OCI-LY3 (cell line): ENCODE data around the gene NR6A1.

ENCODE experiments used
- H2AFZ ChIP-seq: fragments of 200-600, 300-600 bp; shearing (Covaris generic); 2 replicates; pipeline ENCODE4 v1.6.0; 2014; ENCODE audit warnings: antibody characterized with exemption, low read depth, low read length
- H3K27ac ChIP-seq: fragments of 200-600, 300-600 bp; sonication (generic); 2 replicates; pipeline ENCODE4 v1.5.1; 2014; ENCODE audit warnings: mild to moderate bottlenecking, low read length, moderate library complexity, mixed read lengths
- H3K27me3 ChIP-seq: fragments of 200-600, 300-600 bp; sonication (generic); 2 replicates; pipeline ENCODE4 v1.6.1; 2014; ENCODE audit warnings: low read depth, low read length, mixed read lengths
- H3K36me3 ChIP-seq: fragments of 200-600, 300-600 bp; sonication (generic); replicated peaks from 2 replicates; pipeline ENCODE3; 2014; ENCODE audit warnings: low read depth, low read length, mixed read lengths
- H3K4me1 ChIP-seq: fragments of 300-600, 200-600 bp; sonication (generic); 2 replicates; pipeline ENCODE4 v1.6.1; 2014; ENCODE audit warnings: low read length, mixed read lengths
- H3K4me2 ChIP-seq: fragments of 200-600, 300-600 bp; sonication (generic); 2 replicates; pipeline ENCODE4 v1.6.1; 2014; ENCODE audit warnings: low read length, mixed read lengths
- H3K4me3 ChIP-seq: fragments of 300-600, 200-600 bp; sonication (generic); 2 replicates; pipeline ENCODE4 v1.5.1; 2014; ENCODE audit warnings: antibody characterized with exemption, mild to moderate bottlenecking, low read length, moderate library complexity
- H3K79me2 ChIP-seq: fragments of 300-600, 200-600 bp; shearing (Covaris generic); 2 replicates; pipeline ENCODE4 v1.6.1; 2014; ENCODE audit warnings: mild to moderate bottlenecking, low read length, mixed read lengths
- H3K9ac ChIP-seq: fragments of 300-600, 200-600 bp; shearing (Covaris generic); 2 replicates; pipeline ENCODE4 v1.6.0; 2014; ENCODE audit warnings: mild to moderate bottlenecking, low read length, moderate library complexity
- H3K9me3 ChIP-seq: fragments of 200-600, 300-600 bp; shearing (Covaris generic); 2 replicates; pipeline ENCODE4 v1.6.1; 2014; ENCODE audit warnings: low read length, mixed read lengths; ENCODE audit not compliant: insufficient read depth
- H4K20me1 ChIP-seq: fragments of 200-600, 300-600 bp; sonication (generic); 2 replicates; pipeline ENCODE4 v1.6.1; 2016; ENCODE audit warnings: low read length, mixed read lengths; ENCODE audit not compliant: insufficient read depth
- EZH2phosphoT487 ChIP-seq: fragments of 200-600 bp; shearing (Covaris generic); IDR thresholded peaks from 2 replicates; pipeline ENCODE4 v1.6.1; 2018; ENCODE audit warnings: antibody characterized with exemption, mixed run types, low read depth
- TF ChIP-seq, protein P1 (sequence below): fragments of 200-600, 300-600 bp; sonication (generic); IDR thresholded peaks from 2 replicates; pipeline ENCODE4 v1.5.1; 2014; ENCODE audit warnings: antibody characterized with exemption, low read length, low read depth

NR6A1 gene

DNA sequence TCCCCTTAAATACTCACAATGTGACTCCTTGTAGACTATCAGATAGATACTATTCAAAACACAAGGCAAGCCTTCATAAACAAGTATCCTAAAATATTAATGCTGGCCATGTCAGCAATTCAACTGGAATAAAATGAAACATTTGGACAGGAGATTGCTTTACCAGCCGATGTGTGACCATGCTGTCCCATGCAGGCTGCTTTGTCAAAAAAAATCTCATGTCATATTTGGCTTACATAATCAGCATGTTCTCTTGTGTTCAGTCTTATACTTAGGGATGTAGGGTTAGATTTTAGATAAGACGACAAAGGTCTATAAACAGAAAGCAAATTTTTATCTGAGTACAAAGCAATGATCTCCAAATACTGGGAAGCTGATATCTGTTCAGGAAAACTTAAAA lies 108.5 kb downstream of the NR6A1 start:
- Histone ChIP-seq H2AFZ (no peak overlapping the region), H3K4me3 (no peak overlapping the region), H3K27me3 (no peaks in the 10 kb centered on the region), H4K20me1 (peaks cover 8% of the 10 kb centered on the region; the same call in 1 of the 2 replicates), H3K4me1 (peaks cover 26% of the 10 kb centered on the region), H3K4me2 (no peak overlapping the region), H3K79me2 (peaks cover 8% of the 10 kb centered on the region; the same call in 1 of the 2 replicates), H3K9me3 (no peaks in the 10 kb centered on the region), H3K9ac (no peak overlapping the region), H3K36me3 (no peaks in the 10 kb centered on the region), H3K27ac (no peak overlapping the region)
- no peak for TF ChIP-seq EZH2phosphoT487
- TF ChIP-seq, protein P1, sequence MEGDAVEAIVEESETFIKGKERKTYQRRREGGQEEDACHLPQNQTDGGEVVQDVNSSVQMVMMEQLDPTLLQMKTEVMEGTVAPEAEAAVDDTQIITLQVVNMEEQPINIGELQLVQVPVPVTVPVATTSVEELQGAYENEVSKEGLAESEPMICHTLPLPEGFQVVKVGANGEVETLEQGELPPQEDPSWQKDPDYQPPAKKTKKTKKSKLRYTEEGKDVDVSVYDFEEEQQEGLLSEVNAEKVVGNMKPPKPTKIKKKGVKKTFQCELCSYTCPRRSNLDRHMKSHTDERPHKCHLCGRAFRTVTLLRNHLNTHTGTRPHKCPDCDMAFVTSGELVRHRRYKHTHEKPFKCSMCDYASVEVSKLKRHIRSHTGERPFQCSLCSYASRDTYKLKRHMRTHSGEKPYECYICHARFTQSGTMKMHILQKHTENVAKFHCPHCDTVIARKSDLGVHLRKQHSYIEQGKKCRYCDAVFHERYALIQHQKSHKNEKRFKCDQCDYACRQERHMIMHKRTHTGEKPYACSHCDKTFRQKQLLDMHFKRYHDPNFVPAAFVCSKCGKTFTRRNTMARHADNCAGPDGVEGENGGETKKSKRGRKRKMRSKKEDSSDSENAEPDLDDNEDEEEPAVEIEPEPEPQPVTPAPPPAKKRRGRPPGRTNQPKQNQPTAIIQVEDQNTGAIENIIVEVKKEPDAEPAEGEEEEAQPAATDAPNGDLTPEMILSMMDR = no peak

DNA sequence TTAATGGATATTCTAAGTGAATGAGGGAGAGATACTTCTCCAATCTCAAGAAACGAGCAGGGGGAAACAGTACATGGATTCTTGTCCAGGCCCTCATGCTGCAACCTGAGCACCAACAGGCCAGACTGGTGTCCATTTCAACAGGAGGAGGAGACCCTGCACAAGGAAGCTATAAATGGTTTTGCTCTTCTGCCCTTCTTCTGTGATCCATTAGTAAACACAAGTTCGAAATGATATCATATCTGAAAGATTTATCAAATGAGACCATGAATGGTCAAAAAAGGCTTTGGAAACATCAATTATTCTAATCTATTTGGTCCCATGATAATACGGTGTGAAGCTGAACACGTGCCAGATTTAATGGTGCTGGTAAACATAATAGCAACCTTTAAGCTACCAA lies 109.8 kb downstream of the NR6A1 start:
- Histone ChIP-seq H3K4me2 (no peak overlapping the region), H3K4me3 (no peak overlapping the region), H4K20me1 (peaks cover 8% of the 10 kb centered on the region; the same call in 1 of the 2 replicates), H3K9ac (no peak overlapping the region), H3K79me2 (peaks cover 8% of the 10 kb centered on the region; the same call in 1 of the 2 replicates), H2AFZ (no peak overlapping the region), H3K4me1 (peaks cover 26% of the 10 kb centered on the region), H3K27me3 (no peaks in the 10 kb centered on the region), H3K36me3 (no peaks in the 10 kb centered on the region), H3K27ac (no peak overlapping the region), H3K9me3 (no peaks in the 10 kb centered on the region)
- TF ChIP-seq, protein P1 = no peak
- TF ChIP-seq EZH2phosphoT487 = no peak

DNA sequence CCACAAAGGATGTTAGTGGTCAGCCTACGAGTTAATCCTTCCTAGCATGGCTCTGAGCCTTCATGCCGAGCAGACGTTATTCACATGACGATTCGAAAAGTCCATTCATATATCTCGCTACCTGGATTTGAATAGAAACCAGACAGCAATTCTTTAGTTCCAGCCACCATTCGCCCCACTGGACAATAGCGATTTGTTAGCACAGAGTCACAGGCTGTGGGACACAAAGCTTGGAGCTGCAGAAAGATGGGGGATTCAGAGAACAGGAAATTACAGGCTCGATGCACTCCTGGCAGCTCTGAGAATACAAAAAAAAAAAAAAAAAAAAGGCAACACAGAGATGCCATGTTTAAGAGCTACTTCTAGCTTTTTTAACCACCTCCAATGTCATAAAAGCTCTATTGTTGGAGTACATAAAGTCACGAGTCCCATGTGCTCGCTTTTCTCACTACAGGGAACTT lies 110.7 kb downstream of the NR6A1 start:
- Histone ChIP-seq H3K9ac (peak overlapping the region; percentile 15; the same call in 1 of the 2 replicates), H3K36me3 (no peaks in the 10 kb centered on the region), H3K27me3 (no peaks in the 10 kb centered on the region), H4K20me1 (peaks cover 8% of the 10 kb centered on the region; the same call in 1 of the 2 replicates), H3K4me1 (peaks cover 26% of the 10 kb centered on the region), H3K4me2 (peak overlapping the region; percentile 93), H3K4me3 (peak overlapping the region; percentile 75), H3K9me3 (no peaks in the 10 kb centered on the region), H3K27ac (no peak overlapping the region), H3K79me2 (peaks cover 8% of the 10 kb centered on the region; the same call in 1 of the 2 replicates), H2AFZ (no peak overlapping the region)
- TF ChIP-seq EZH2phosphoT487 = no peak
- TF ChIP-seq, protein P1 = no peak

DNA sequence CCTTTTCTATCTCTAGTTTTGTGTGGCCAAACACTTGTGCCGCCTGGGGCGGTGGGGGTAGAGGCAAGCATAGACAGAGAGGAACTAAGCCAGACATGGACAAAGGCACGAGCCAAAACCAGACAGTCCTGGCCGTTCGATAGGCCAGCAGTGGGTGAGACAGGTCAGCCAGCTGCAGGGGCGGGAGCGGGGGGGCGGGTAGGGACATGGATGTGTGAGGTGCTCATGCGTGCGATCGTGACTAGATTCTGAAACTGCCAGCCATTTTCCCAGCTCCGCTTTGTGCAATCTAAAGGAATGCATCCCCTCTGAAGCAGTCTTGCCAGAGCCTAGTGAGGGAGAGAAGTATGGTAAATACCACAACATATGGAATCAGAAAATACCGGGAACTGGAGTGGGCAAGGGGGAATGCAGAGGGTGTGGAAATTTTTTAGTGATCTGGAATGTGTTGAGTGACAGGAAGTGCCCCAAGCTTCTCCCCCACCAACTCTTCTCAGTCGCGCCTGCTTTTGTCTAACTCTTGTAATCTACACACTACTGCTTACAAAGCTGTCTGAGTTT lies 111.9 kb downstream of the NR6A1 start:
- TF ChIP-seq EZH2phosphoT487 = no peak
- TF ChIP-seq, protein P1 = no peak
- H3K27me3 ChIP-seq = no peaks in the 10 kb centered on the region
- H4K20me1 ChIP-seq = peaks cover 5% of the 10 kb centered on the region; the same call in 1 of the 2 replicates
- H3K36me3 ChIP-seq = no peaks in the 10 kb centered on the region
- H3K9ac ChIP-seq = peak overlapping the region; percentile 39
- H3K79me2 ChIP-seq = peaks cover 11% of the 10 kb centered on the region
- peak overlapping the region; percentile 93 for H3K4me2 ChIP-seq
- no peaks in the 10 kb centered on the region for H3K9me3 ChIP-seq
- H3K4me1 ChIP-seq = peaks cover 26% of the 10 kb centered on the region
- peak overlapping the region; percentile 75 for H3K4me3 ChIP-seq
- H3K27ac ChIP-seq = no peak overlapping the region
- H2AFZ ChIP-seq = no peak overlapping the region
